ENCODE results near the gene NDUFB10. TPM values are rescaled to one million over a fixed set of nuclear protein-coding genes. Genes with fewer than 3 reads are reported as not detected.
"Not testable (repeated sequence)": the region's sequence is repeated elsewhere in the genome, so short reads cannot be mapped to it uniquely, and the experiment has no call there.

Gene NDUFB10
- polyA plus RNA-seq (ENCODE audit: insufficient read length in 4 of 4) = 100 to 1,000 TPM; 125 to 156 (median 130) TPM

- peak; percentile 77 to 88 (median 78) for DNase-seq (ENCODE audit: low read depth in 4 of 4, low spot score in 3 of 4)
These were observed at the start of gene NDUFB10 for GRCh38 chr16:1959269-1960039. NDUFB10 (plus strand) TSS chr16:1959538; CDS start chr16:1959625, 87 bp downstream.

- DNase-seq (ENCODE audit: low read depth in 4 of 4, low spot score in 3 of 4) = no peak
These were observed 49.6 kb upstream of the NDUFB10 start for GRCh38 chr16:1909561-1910231.

GRCh38 chr16:1911467-1912214 lies 47.7 kb upstream of the NDUFB10 start:
- DNase-seq (ENCODE audit: low read depth in 4 of 4, low spot score in 3 of 4) = no peak

- no peak for DNase-seq (ENCODE audit: low read depth in 4 of 4, low spot score in 3 of 4)
These were observed 47.2 kb upstream of the NDUFB10 start for GRCh38 chr16:1912215-1912543.

GRCh38 chr16:1913327-1914083 lies 45.8 kb upstream of the NDUFB10 start:
- no peak for DNase-seq (ENCODE audit: low read depth in 4 of 4, low spot score in 3 of 4)

GRCh38 chr16:1914084-1914608 lies 45.2 kb upstream of the NDUFB10 start:
- DNase-seq (ENCODE audit: low read depth in 4 of 4, low spot score in 3 of 4) = no peak

- no peak for DNase-seq (ENCODE audit: low read depth in 4 of 4, low spot score in 3 of 4)
These were observed 44.4 kb upstream of the NDUFB10 start for GRCh38 chr16:1914988-1915387.

- no peak for DNase-seq (ENCODE audit: low read depth in 4 of 4, low spot score in 3 of 4)
These were observed 43.4 kb upstream of the NDUFB10 start for GRCh38 chr16:1915732-1916639.

GRCh38 chr16:1916640-1916990 lies 42.7 kb upstream of the NDUFB10 start:
- DNase-seq (ENCODE audit: low read depth in 4 of 4, low spot score in 3 of 4) = no peak

- DNase-seq (ENCODE audit: low read depth in 4 of 4, low spot score in 3 of 4) = no peak
These were observed 42.2 kb upstream of the NDUFB10 start for GRCh38 chr16:1917056-1917664.

- no peak for DNase-seq (ENCODE audit: low read depth in 4 of 4, low spot score in 3 of 4)
These were observed 41.5 kb upstream of the NDUFB10 start for GRCh38 chr16:1917665-1918350.

GRCh38 chr16:1918351-1919326 lies 40.7 kb upstream of the NDUFB10 start, which contains the start of gene HS3ST6:
HS3ST6 (minus strand) TSS chr16:1918415; CDS start chr16:1918323, 92 bp downstream.
- DNase-seq (ENCODE audit: low read depth in 4 of 4, low spot score in 3 of 4) = no peak

- no peak for DNase-seq (ENCODE audit: low read depth in 4 of 4, low spot score in 3 of 4)
These were observed 39.9 kb upstream of the NDUFB10 start for GRCh38 chr16:1919327-1919998.

GRCh38 chr16:1920122-1920521 lies 39.2 kb upstream of the NDUFB10 start:
- not testable (repeated sequence) for DNase-seq (ENCODE audit: low read depth in 4 of 4, low spot score in 3 of 4)

GRCh38 chr16:1920727-1921171 lies 38.6 kb upstream of the NDUFB10 start:
- no peak for DNase-seq (ENCODE audit: low read depth in 4 of 4, low spot score in 3 of 4)

GRCh38 chr16:1922357-1922756 lies 37.0 kb upstream of the NDUFB10 start:
- no peak for DNase-seq (ENCODE audit: low read depth in 4 of 4, low spot score in 3 of 4)
